Astrocyte of the hippocampus (primary cell): ENCODE results near the gene PACRG.

Source experiments
- DNase-seq: peaks from one replicate; pipeline ENCODE4 v3.0.0; 2011; ENCODE audit warnings: low read depth, low spot score

Gene PACRG

GRCh38 chr6:163285691-163286090 lies 557.9 kb downstream of the PACRG start:
- no peak for DNase-seq

GRCh38 chr6:163287626-163288025 lies 559.9 kb downstream of the PACRG start:
- peak; percentile 53 for DNase-seq

GRCh38 chr6:163288066-163288465 lies 560.3 kb downstream of the PACRG start:
- peak; percentile 75 for DNase-seq

GRCh38 chr6:163288915-163289314 lies 561.1 kb downstream of the PACRG start:
- DNase-seq, result no peak

GRCh38 chr6:163289447-163289846 lies 561.7 kb downstream of the PACRG start:
- DNase-seq, result no peak

- DNase-seq, result no peak
Observed at GRCh38 chr6:163290545-163291274, 562.9 kb downstream of the PACRG start.

- no peak for DNase-seq
Observed at GRCh38 chr6:163291622-163292021, 563.8 kb downstream of the PACRG start.

GRCh38 chr6:163293286-163293685 lies 565.5 kb downstream of the PACRG start:
- no peak for DNase-seq

GRCh38 chr6:163294734-163295133 lies 567.0 kb downstream of the PACRG start:
- no peak for DNase-seq

GRCh38 chr6:163296835-163297519 lies 569.2 kb downstream of the PACRG start:
- no peak for DNase-seq

GRCh38 chr6:163298079-163298830 lies 570.5 kb downstream of the PACRG start:
- no peak for DNase-seq

- no peak for DNase-seq
Observed at GRCh38 chr6:163300838-163301237, 573.1 kb downstream of the PACRG start.

- no peak for DNase-seq
Observed at GRCh38 chr6:163301726-163302635, 574.2 kb downstream of the PACRG start.

GRCh38 chr6:163302747-163303146 lies 575.0 kb downstream of the PACRG start:
- DNase-seq, result no peak

GRCh38 chr6:163306000-163306399 lies 578.2 kb downstream of the PACRG start:
- DNase-seq, result no peak

- DNase-seq, result no peak
Observed at GRCh38 chr6:163308629-163309440, 581.1 kb downstream of the PACRG start.

GRCh38 chr6:163309491-163310026 lies 581.8 kb downstream of the PACRG start:
- DNase-seq, result no peak

- no peak for DNase-seq
Observed at GRCh38 chr6:163310096-163310972, 582.6 kb downstream of the PACRG start.

- no peak for DNase-seq
Observed at GRCh38 chr6:163310973-163311383, 583.2 kb downstream of the PACRG start.
